ENCODE results near the gene SVIL. TPM values are rescaled to one million over a fixed set of nuclear protein-coding genes. Genes with fewer than 3 reads are reported as not detected.
"Not testable (repeated sequence)": the region's sequence is repeated elsewhere in the genome, so short reads cannot be mapped to it uniquely, and the experiment has no call there.

SVIL gene
- total RNA-seq, 2 experiments from 2014 or later = 10.3 to 12.8 TPM

- no peaks in the 10 kb centered on the region for H3K9me3 Mint-ChIP-seq
- H3K36me3 Mint-ChIP-seq (ENCODE audit: low read depth) = no peaks in the 10 kb centered on the region
- no peak for DNase-seq
- CTCF ChIA-PET = no interaction called here
- H3K27ac Mint-ChIP-seq = no peak overlapping the region
- H3K4me1 Mint-ChIP-seq = peaks cover 4% of the 10 kb centered on the region
- no peaks in the 10 kb centered on the region for H3K27me3 Mint-ChIP-seq
- no peak overlapping the region for H3K4me3 Mint-ChIP-seq
- POLR2A ChIA-PET = no interaction called here
Measured at GRCh38 chr10:29542723-29543122, 92.0 kb downstream of the SVIL start.

- H3K4me3 Mint-ChIP-seq = no peak overlapping the region
- no peak for DNase-seq
- no peak overlapping the region for H3K27ac Mint-ChIP-seq
- no peaks in the 10 kb centered on the region for H3K36me3 Mint-ChIP-seq (ENCODE audit: low read depth)
- CTCF ChIA-PET = interaction anchor here (1.0 kb wide), 1 partner anchor 24 kb away, joined by 3 read pairs; no protein-coding TSS in a partner anchor
- H3K27me3 Mint-ChIP-seq = no peaks in the 10 kb centered on the region
- POLR2A ChIA-PET = no interaction called here
- H3K9me3 Mint-ChIP-seq = no peaks in the 10 kb centered on the region
- peaks cover 3% of the 10 kb centered on the region for H3K4me1 Mint-ChIP-seq
Measured at GRCh38 chr10:29541422-29542210, 93.2 kb downstream of the SVIL start.

GRCh38 chr10:29540016-29540415 lies 94.8 kb downstream of the SVIL start:
- H3K4me1 Mint-ChIP-seq = peaks cover 6% of the 10 kb centered on the region
- H3K27ac Mint-ChIP-seq = no peak overlapping the region
- H3K27me3 Mint-ChIP-seq = no peaks in the 10 kb centered on the region
- no peak overlapping the region for H3K4me3 Mint-ChIP-seq
- H3K9me3 Mint-ChIP-seq = no peaks in the 10 kb centered on the region
- H3K36me3 Mint-ChIP-seq (ENCODE audit: low read depth) = no peaks in the 10 kb centered on the region
- DNase-seq = no peak
- CTCF ChIA-PET = no interaction called here
- POLR2A ChIA-PET = no interaction called here

GRCh38 chr10:29539412-29539811 lies 95.4 kb downstream of the SVIL start:
- Mint-ChIP-seq H3K27ac (no peak overlapping the region), H3K9me3 (no peaks in the 10 kb centered on the region), H3K4me1 (peaks cover 6% of the 10 kb centered on the region), H3K36me3 (ENCODE audit: low read depth) (no peaks in the 10 kb centered on the region), H3K27me3 (no peaks in the 10 kb centered on the region), H3K4me3 (no peak overlapping the region)
- ChIA-PET CTCF (no interaction called here), POLR2A (no interaction called here)
- DNase-seq = no peak

GRCh38 chr10:29537799-29538198 lies 97.0 kb downstream of the SVIL start:
- CTCF ChIA-PET = no interaction called here
- POLR2A ChIA-PET = no interaction called here
- no peak overlapping the region for H3K4me3 Mint-ChIP-seq
- no peaks in the 10 kb centered on the region for H3K9me3 Mint-ChIP-seq
- no peak overlapping the region for H3K27ac Mint-ChIP-seq
- no peaks in the 10 kb centered on the region for H3K27me3 Mint-ChIP-seq
- peaks cover 3% of the 10 kb centered on the region for H3K4me1 Mint-ChIP-seq
- no peaks in the 10 kb centered on the region for H3K36me3 Mint-ChIP-seq (ENCODE audit: low read depth)
- DNase-seq = no peak

GRCh38 chr10:29536691-29537090 lies 98.1 kb downstream of the SVIL start:
- POLR2A ChIA-PET, H3K27ac Mint-ChIP-seq: not testable (repeated sequence)

GRCh38 chr10:29535778-29536453 lies 98.9 kb downstream of the SVIL start:
- no peak for DNase-seq
- ChIA-PET POLR2A (no interaction called here), CTCF (interaction anchor here (1.4 kb wide), 1 partner anchor 23 kb away, joined by 3 read pairs; no protein-coding TSS in a partner anchor)
- Mint-ChIP-seq H3K4me3 (no peak overlapping the region), H3K4me1 (peaks cover 3% of the 10 kb centered on the region), H3K27me3 (no peaks in the 10 kb centered on the region), H3K9me3 (no peaks in the 10 kb centered on the region), H3K27ac (no peak overlapping the region), H3K36me3 (ENCODE audit: low read depth) (no peaks in the 10 kb centered on the region)

More at GRCh38 chr10:29536691-29537090, 98.1 kb downstream of the SVIL start:
- not testable (repeated sequence) for H3K4me1 Mint-ChIP-seq; H3K9me3 Mint-ChIP-seq; DNase-seq; H3K36me3 Mint-ChIP-seq (ENCODE audit: low read depth); H3K4me3 Mint-ChIP-seq; H3K27me3 Mint-ChIP-seq
- CTCF ChIA-PET = interaction anchor here (0.7 kb wide), 1 partner anchor 24 kb away, joined by 3 read pairs; no protein-coding TSS in a partner anchor

GRCh38 chr10:29535012-29535777 lies 99.6 kb downstream of the SVIL start:
- no peaks in the 10 kb centered on the region for H3K36me3 Mint-ChIP-seq (ENCODE audit: low read depth)
- CTCF ChIA-PET = interaction anchor here (0.9 to 1.4 kb wide), 3 partner anchors 12 to 22 kb away, joined by 3 to 4 read pairs (median 3); no protein-coding TSS in a partner anchor
- no peak overlapping the region for H3K4me3 Mint-ChIP-seq
- no peaks in the 10 kb centered on the region for H3K9me3 Mint-ChIP-seq
- no peak for DNase-seq
- POLR2A ChIA-PET = no interaction called here
- no peak overlapping the region for H3K27ac Mint-ChIP-seq
- H3K27me3 Mint-ChIP-seq = no peaks in the 10 kb centered on the region
- H3K4me1 Mint-ChIP-seq = peaks cover 3% of the 10 kb centered on the region

- POLR2A ChIA-PET = no interaction called here
- CTCF ChIA-PET = interaction anchor here (0.9 to 1.4 kb wide), 3 partner anchors 12 to 21 kb away, joined by 3 to 4 read pairs (median 3); no protein-coding TSS in a partner anchor
- H3K36me3 Mint-ChIP-seq (ENCODE audit: low read depth) = no peaks in the 10 kb centered on the region
Measured at GRCh38 chr10:29534590-29534989, 100.2 kb downstream of the SVIL start.

GRCh38 chr10:29533696-29534285 lies 101.0 kb downstream of the SVIL start:
- CTCF ChIA-PET = no interaction called here
- no peak overlapping the region for H3K4me3 Mint-ChIP-seq
- DNase-seq = no peak
- no peak overlapping the region for H3K27ac Mint-ChIP-seq
- peaks cover 3% of the 10 kb centered on the region for H3K4me1 Mint-ChIP-seq
- H3K9me3 Mint-ChIP-seq = no peaks in the 10 kb centered on the region
- no peaks in the 10 kb centered on the region for H3K27me3 Mint-ChIP-seq
- H3K36me3 Mint-ChIP-seq (ENCODE audit: low read depth) = no peaks in the 10 kb centered on the region
- POLR2A ChIA-PET = no interaction called here

More at GRCh38 chr10:29534590-29534989, 100.2 kb downstream of the SVIL start:
- no peak for DNase-seq
- Mint-ChIP-seq H3K27ac (no peak overlapping the region), H3K4me3 (no peak overlapping the region), H3K27me3 (no peaks in the 10 kb centered on the region), H3K9me3 (no peaks in the 10 kb centered on the region), H3K4me1 (peaks cover 3% of the 10 kb centered on the region)

GRCh38 chr10:29533046-29533445 lies 101.7 kb downstream of the SVIL start:
- ChIA-PET POLR2A (interaction anchor here (0.6 kb wide), 1 partner anchor 295 kb away, joined by 3 read pairs; no protein-coding TSS in a partner anchor), CTCF (interaction anchor here (0.8 kb wide), 1 partner anchor 20 kb away, joined by 3 read pairs; no protein-coding TSS in a partner anchor)
- Mint-ChIP-seq H3K27ac (no peak overlapping the region), H3K27me3 (no peaks in the 10 kb centered on the region), H3K4me3 (no peak overlapping the region), H3K4me1 (peaks cover 3% of the 10 kb centered on the region), H3K9me3 (no peaks in the 10 kb centered on the region), H3K36me3 (ENCODE audit: low read depth) (no peaks in the 10 kb centered on the region)
- DNase-seq = no peak

GRCh38 chr10:29532256-29532878 lies 102.4 kb downstream of the SVIL start:
- ChIA-PET CTCF (interaction anchor here (0.8 kb wide), 1 partner anchor 19 kb away, joined by 3 read pairs; no protein-coding TSS in a partner anchor), POLR2A (interaction anchor here (0.6 kb wide), 1 partner anchor 294 kb away, joined by 3 read pairs; no protein-coding TSS in a partner anchor)
- no peaks in the 10 kb centered on the region for H3K36me3 Mint-ChIP-seq (ENCODE audit: low read depth)
- no peak overlapping the region for H3K4me3 Mint-ChIP-seq
- DNase-seq = no peak
- H3K4me1 Mint-ChIP-seq = peaks cover 3% of the 10 kb centered on the region
- no peaks in the 10 kb centered on the region for H3K27me3 Mint-ChIP-seq
- no peak overlapping the region for H3K27ac Mint-ChIP-seq
- H3K9me3 Mint-ChIP-seq = no peaks in the 10 kb centered on the region
